Measurements from ENCODE around the gene GALNT12. TPM values are rescaled to one million over a fixed set of nuclear protein-coding genes. Genes with fewer than 3 reads are reported as not detected.

The GALNT12 gene
- total and polyA plus RNA-seq, 2 experiments from 2014 or later, result 14.6 to 23.6 TPM

GRCh38 chr9:98783518-98784226, 23.8 kb upstream of the GALNT12 start (continued):
- no peak for TF ChIP-seq EZH2phosphoT487 (IDR thresholded peaks at IDR 0.05; ENCODE audit: unreplicated experiment)
- no peak for TF ChIP-seq JUNB (IDR thresholded peaks at IDR 0.05; ENCODE audit: unreplicated experiment)
- no peak for TF ChIP-seq ZNF114 (CRISPR knock-in tag; IDR thresholded peaks at IDR 0.05)
- TF ChIP-seq ZNF331 (CRISPR knock-in tag; IDR thresholded peaks at IDR 0.05; ENCODE audit: low read depth), result no peak
- no peak for TF ChIP-seq CTCF (conservative IDR thresholded peaks at IDR 0.05; ENCODE audit: low read depth in 2 of 2)
- TF ChIP-seq ETS1 (IDR thresholded peaks at IDR 0.05), result no peak
- TF ChIP-seq CREB1 (CRISPR knock-in tag; IDR thresholded peaks at IDR 0.05; ENCODE audit: low read depth), result no peak
- TF ChIP-seq POLR2AphosphoS5 (IDR thresholded peaks at IDR 0.05; ENCODE audit: low read depth), result no peak
- no peak for TF ChIP-seq STAT1 (IDR thresholded peaks at IDR 0.05; ENCODE audit: unreplicated experiment)
- no peak for TF ChIP-seq NANOG (IDR thresholded peaks at IDR 0.05; ENCODE audit: borderline replicate concordance)
- no peak for TF ChIP-seq EZH2 (IDR thresholded peaks at IDR 0.05; ENCODE audit: low read depth, unreplicated experiment)

- DNase-seq (ENCODE audit: low spot score), result no peak
- no peaks in the 10 kb centered on the region for H3F3A ChIP-seq (replicated peaks; ENCODE audit: low read depth)
- H3K27ac ChIP-seq (ENCODE audit: low read depth), result no peak overlapping the region
- peaks cover 6% of the 10 kb centered on the region for H3K27me3 Mint-ChIP-seq (ENCODE audit: insufficient read depth, low read depth, poor library complexity)
- H3K9me2 ChIP-seq (ENCODE audit: insufficient read depth), result no peaks in the 10 kb centered on the region
- ATAC-seq, result no peak
- no peaks in the 10 kb centered on the region; the same call in none of the 2 replicates for H3K79me2 ChIP-seq (replicated peaks; ENCODE audit: insufficient read depth)
- H3K9me3 Mint-ChIP-seq, result no peaks in the 10 kb centered on the region; the same call in 2 of the 3 replicates
- no peaks in the 10 kb centered on the region for H3K4me1 Mint-ChIP-seq
- H4K20me1 ChIP-seq (replicated peaks; ENCODE audit: insufficient read depth), result peaks cover 10% of the 10 kb centered on the region; the same call in 1 of the 2 replicates
- peaks cover 60% of the 10 kb centered on the region for H3K36me3 Mint-ChIP-seq (ENCODE audit: low read depth)
- no peak overlapping the region for H3K4me3 ChIP-seq
- H3K36me3 ChIP-seq (ENCODE audit: insufficient read depth), result peaks cover 14% of the 10 kb centered on the region
- no peak overlapping the region for H2AFZ ChIP-seq
- no peak overlapping the region for H3K27ac Mint-ChIP-seq
- no peaks in the 10 kb centered on the region for H3K4me1 ChIP-seq (ENCODE audit: insufficient read depth)
- no peaks in the 10 kb centered on the region for H3K27me3 ChIP-seq (ENCODE audit: insufficient read depth)
- no peak overlapping the region for H3K4me2 ChIP-seq
- no peak overlapping the region for H3K4me3 Mint-ChIP-seq
- no peak for TF ChIP-seq ZNF462 (CRISPR knock-in tag; IDR thresholded peaks at IDR 0.05)
Measured at GRCh38 chr9:98784831-98785806, 22.4 kb upstream of the GALNT12 start.
